Renal pelvis (tissue), 12 donors: ENCODE measurements around the gene TSSK6. TPM values are rescaled to one million over a fixed set of nuclear protein-coding genes. Genes with fewer than 3 reads are reported as not detected.

ENCODE experiments used
- DNase-seq: peaks from one replicate; pipeline ENCODE4 v3.0.0-alpha.2; 2013
- long read RNA-seq, 16 experiments: transcript quantifications; one replicate each; lab custom pipeline, GENCODE V29; 2026
- polyA plus RNA-seq, 3 donors: library from polyadenylated mRNA; unstranded; fragments of 120-200 nt; gene quantifications; one replicate each; pipeline ENCODE4 v1.2.1, GENCODE V29; 2013; ENCODE audit not compliant: insufficient read length in 3 of 3

Gene TSSK6
- 1 to 10 TPM; 1.2 to 2.3 (median 1.5) TPM for polyA plus RNA-seq
- long read RNA-seq, donor 1, partial matches to known transcripts, result 0 of 1 reads
- long read RNA-seq, donor 1, other reads (novel, unspliced or antisense), result 0 of 1 reads
- long read RNA-seq, donor 2, result 0 reads
- long read RNA-seq, donor 3, partial matches to known transcripts, result 0 of 2 reads
- long read RNA-seq, donor 3, other reads (novel, unspliced or antisense), result 0 of 2 reads
- long read RNA-seq, donor 4, partial matches to known transcripts, result 0 of 3 reads
- long read RNA-seq, donor 4, other reads (novel, unspliced or antisense), result 0 of 3 reads
- long read RNA-seq, donor 5, partial matches to known transcripts, result 0 of 3 reads
- long read RNA-seq, donor 5, other reads (novel, unspliced or antisense), result 0 of 3 reads
- long read RNA-seq, donor 6, result 0 reads
- long read RNA-seq, donor 7, partial matches to known transcripts, result 6 of 7 reads
- long read RNA-seq, donor 7, other reads (novel, unspliced or antisense), result 0 of 7 reads
- long read RNA-seq, donor 8, partial matches to known transcripts, result 0 of 1 reads
- long read RNA-seq, donor 8, other reads (novel, unspliced or antisense), result 0 of 1 reads
- long read RNA-seq, donor 9, partial matches to known transcripts, result 154 of 1,053 reads
- long read RNA-seq, donor 9, other reads (novel, unspliced or antisense), result 897 of 1,053 reads
- long read RNA-seq, donor 10, partial matches to known transcripts, result 0 of 1 reads
- long read RNA-seq, donor 10, other reads (novel, unspliced or antisense), result 0 of 1 reads
- long read RNA-seq, donor 11, partial matches to known transcripts, result 0 of 2 reads
- long read RNA-seq, donor 11, other reads (novel, unspliced or antisense), result 0 of 2 reads
- long read RNA-seq, donor 12, partial matches to known transcripts, result 1,057 of 1,130 reads
- long read RNA-seq, donor 12, other reads (novel, unspliced or antisense), result 69 of 1,130 reads
- long read RNA-seq, donor 13, partial matches to known transcripts, result 0 of 1 reads
- long read RNA-seq, donor 13, other reads (novel, unspliced or antisense), result 0 of 1 reads
- long read RNA-seq, donor 14, result 0 reads
- long read RNA-seq, donor 15, result 0 reads
- long read RNA-seq, donor 16, partial matches to known transcripts, result 0 of 2 reads
- long read RNA-seq, donor 16, other reads (novel, unspliced or antisense), result 0 of 2 reads

DNA sequence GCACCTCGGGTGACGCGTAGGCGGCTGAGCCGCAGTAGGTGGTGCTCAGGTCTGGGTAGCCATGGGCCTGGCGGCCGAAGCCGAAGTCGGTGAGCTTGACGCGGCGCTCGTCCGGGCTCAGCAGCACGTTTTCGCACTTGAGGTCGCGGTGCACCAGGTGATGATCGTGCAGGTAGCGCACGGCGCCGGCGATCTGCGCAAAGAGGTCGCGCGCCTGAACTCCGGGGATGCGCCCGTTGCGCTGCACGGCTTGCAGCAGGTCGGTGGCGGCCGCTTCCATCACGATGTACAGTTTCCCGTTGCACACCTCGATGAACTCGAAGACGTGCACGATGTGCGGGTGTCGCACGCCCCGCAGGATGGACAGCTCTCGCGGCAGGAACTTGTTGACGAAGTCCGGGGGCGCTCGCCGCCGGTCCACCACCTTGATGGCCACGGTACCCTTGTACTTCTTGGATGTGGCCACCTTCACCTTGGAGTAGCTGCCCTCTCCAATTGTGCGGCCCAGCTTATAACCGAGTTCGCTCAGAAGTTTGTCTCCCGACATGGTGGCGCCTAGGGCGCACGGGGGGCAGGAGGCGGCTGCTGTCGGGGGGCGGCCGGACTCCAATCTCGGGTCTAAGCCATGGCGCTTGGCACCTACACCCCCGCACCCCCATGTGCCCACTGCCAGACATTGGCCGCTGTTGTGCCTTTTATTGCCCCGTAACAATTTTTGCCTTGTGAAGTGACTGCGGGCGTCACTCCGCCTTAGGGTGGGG, at the start of gene TSSK6:
Gene TSSK6 (minus strand): TSS at position 668 of the 761 bp plus-strand sequence. CDS start 121 bp downstream, at position 547.
- no peak for DNase-seq

DNA sequence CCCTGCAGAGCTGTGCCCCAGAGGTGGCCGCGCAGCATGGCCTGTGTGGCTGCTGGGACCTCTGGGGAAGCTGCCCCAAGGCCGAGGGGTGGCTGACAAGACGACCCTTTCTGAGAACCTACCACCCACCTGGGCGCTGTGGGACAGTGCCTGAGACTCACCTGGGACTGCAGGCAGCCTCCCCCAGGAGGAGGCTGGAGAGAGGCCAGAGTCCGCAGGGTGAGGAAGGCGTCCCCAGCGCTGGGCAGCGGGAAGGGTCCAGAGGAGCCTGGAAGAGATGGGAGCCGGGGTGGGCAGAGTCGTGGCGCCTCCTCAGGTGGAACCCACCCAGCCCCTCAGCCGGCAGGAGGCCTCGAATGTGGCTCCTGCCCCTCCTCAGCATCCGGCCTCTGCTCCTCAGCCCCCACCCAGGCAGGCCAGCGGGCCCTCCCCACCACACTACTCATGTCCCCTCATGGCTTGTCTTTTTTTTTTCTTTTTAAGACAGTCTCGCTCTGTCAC, 48.0 kb upstream of the TSSK6 start:
- no peak for DNase-seq

GRCh38 chr19:19562665-19563347, 47.5 kb upstream of the TSSK6 start:
- DNase-seq, result no peak

DNA sequence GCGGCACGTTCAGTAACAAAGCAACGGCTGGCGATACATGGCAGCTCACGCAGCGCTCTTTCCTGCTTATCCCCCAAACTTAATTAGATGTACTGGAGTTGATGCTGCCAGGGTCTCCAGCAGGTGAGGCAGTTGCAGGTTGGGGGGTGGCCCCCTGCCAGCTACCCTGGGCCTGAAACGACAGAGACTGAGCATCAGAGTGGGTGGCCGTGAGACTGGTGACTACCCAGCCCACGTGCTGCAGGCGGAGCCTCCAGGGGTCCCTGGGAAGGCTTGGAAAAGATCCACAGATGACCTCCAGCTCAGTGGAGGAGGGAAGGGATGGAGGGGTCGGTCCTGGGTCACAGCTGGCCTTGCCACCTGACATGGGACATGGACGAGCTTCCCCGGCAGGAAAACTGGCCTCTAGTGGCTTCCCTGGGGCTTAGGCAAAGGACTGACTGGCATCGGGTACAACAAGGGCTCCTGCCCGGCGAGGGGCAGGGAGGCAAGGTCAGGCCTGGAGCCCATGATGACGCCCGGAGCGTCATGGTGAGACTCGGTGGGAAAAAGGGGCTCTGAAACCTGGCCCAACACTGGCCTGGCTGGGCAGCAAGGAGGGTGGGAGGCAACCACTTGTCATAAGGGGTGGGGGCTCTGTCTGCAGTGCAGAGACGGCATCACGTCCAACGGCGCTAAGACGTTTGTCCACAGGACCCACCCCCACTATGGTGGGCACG, 46.8 kb upstream of the TSSK6 start:
- no peak for DNase-seq

- no peak for DNase-seq
Observed at GRCh38 chr19:19559931-19560330, 44.6 kb upstream of the TSSK6 start.

GRCh38 chr19:19558636-19559035, 43.3 kb upstream of the TSSK6 start:
- no peak for DNase-seq

DNA sequence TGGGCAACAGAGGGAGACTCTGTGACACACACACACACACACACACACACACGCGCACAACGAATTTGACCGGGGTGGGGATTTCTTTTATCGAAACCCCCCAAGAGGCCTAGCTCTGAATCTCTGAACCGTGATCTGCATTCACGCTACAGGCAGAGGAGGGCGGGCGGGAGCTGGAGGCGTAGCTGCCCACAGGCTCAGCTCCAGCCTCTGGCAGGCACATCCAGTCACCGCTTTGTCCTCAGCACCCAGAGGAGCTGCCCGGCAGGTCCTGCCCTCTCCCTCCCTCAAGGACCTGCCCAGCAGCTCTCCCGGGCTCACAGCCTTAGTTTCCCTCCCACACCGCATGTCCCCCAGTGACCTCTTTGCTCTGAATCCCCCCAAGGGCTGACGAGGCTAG, 42.7 kb upstream of the TSSK6 start:
- no peak for DNase-seq

GRCh38 chr19:19554074-19555023, 39.0 kb upstream of the TSSK6 start:
- no peak for DNase-seq

DNA sequence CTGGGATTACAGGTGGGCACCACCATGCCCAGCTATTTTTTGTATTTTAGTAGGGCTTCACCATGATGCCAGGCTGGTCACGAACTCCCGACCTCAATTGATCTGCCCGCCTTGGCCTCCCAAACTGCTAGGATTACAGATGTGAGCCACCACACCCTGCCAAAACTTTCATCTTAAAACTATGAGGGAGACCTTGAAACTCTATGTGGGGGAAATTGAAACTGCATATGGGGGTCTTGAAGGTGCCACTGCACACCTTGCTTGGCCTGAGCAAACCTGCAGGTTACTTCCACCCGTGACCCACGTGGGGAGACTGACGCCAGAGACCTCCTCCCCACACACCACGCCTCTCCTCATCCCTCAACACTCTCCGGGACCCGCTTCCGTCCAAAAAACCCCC, 38.3 kb upstream of the TSSK6 start:
- no peak for DNase-seq

GRCh38 chr19:19552798-19553197, 37.5 kb upstream of the TSSK6 start:
- no peak for DNase-seq

DNA sequence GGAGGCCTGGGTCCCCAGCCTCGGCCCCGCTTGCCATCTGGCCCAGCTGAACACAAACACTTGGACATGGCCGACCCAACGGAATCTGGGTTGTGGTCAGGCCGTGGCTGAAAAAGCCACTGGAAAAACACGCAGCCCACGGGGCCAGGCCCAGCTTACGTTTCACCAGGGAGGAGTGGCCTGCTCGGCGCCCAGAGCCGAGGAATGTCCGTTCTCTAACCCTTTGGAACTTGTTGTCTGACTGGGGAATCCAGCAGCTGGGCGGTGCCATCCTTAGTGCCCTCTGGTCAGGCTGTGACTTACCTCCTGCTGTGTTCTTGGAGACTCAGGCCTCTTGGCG, 36.5 kb upstream of the TSSK6 start:
- DNase-seq, result no peak

- no peak for DNase-seq
Observed at GRCh38 chr19:19550972-19551852, 35.9 kb upstream of the TSSK6 start.

DNA sequence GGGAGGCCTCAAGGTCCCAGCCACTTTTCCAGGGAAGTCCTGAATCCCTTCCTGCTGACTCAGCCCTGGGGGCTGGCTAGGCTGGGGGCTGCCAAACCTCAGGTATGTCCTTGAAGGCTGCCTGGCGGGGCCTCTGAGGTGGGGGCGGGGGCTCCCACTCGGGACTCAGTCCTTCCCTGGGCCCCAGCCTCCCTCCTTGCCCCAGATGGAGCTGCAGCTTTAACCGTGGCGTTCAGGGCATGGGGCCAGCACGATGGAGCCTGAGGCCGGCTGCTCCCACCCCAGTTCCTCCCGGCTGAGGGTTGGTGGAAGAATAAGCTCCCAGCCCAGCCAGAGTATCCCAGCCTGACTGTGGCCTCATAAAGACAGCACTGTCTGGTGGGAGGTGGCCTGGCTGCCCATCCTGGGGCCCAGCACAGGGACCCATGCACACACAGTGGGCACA, 35.2 kb upstream of the TSSK6 start:
- no peak for DNase-seq

- no peak for DNase-seq
Observed at GRCh38 chr19:19549804-19550464, 34.6 kb upstream of the TSSK6 start.

GRCh38 chr19:19548915-19549759, 33.8 kb upstream of the TSSK6 start:
- no peak for DNase-seq

DNA sequence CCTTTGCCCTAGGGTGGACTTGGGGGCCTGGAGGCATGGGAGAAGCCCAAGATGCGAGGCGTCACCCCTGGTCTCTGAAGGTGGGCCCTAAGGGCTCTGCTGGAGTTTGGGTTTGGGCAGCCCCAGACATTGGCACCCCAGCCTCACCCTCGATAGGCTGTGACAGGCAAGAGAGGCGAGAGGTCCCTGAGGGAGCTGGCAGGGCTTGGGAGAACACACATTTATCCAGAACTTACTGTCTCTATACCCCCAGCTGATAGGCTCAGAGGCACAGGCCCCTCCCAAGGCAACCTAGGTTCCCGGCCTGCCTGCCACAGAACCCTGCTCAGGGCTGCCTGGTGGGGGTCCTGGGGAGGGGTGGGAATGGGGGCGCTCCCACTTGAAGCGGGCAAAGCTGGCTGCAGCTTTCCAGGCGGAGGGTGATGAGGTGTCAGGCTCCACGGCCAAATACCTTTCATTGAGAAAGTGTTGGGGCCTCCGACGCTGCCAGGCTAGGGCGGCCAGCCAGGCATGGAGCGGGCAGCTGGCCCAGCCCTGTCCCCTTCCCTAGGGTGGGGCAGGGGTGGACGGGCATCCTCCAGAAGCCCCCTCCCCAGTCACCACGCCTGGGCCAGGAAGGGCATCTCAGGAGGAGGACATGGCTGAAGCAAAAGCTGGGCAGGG, 32.5 kb upstream of the TSSK6 start:
- no peak for DNase-seq
